ENCODE measurements around the gene INSYN2A. TPM values are rescaled to one million over a fixed set of nuclear protein-coding genes. Genes with fewer than 3 reads are reported as not detected.

Gene INSYN2A
- total and polyA plus RNA-seq, 10 of the 15 experiments (the other 5 are each of a cell fraction or from before 2014, with no cell fraction given) = not detected

- WGBS (ENCODE audit: insufficient coverage, insufficient replicate concordance, low lambda C conversion rate, missing lambda C conversion rate) = 0% methylated on average over 2 of the region's 2 CpGs
- no peak for TF ChIP-seq POU2F2 (IDR thresholded peaks at IDR 0.05; ENCODE audit: borderline replicate concordance, low read depth, low read length)
- TF ChIP-seq MTA3 (IDR thresholded peaks at IDR 0.05; ENCODE audit: borderline replicate concordance, low read length) = no peak
- TF ChIP-seq KDM1A (IDR thresholded peaks at IDR 0.05; ENCODE audit: borderline replicate concordance) = no peak
- no peak for TF ChIP-seq MYB (IDR thresholded peaks at IDR 0.05; ENCODE audit: borderline replicate concordance, low read depth, low read length)
- TF ChIP-seq SKIL (IDR thresholded peaks at IDR 0.05; ENCODE audit: low read depth, poor library complexity, severe bottlenecking) = no peak
- TF ChIP-seq CBX3 (IDR thresholded peaks at IDR 0.05; ENCODE audit: borderline replicate concordance, low read depth) = no peak
- TF ChIP-seq TARDBP (IDR thresholded peaks at IDR 0.05; ENCODE audit: borderline replicate concordance) = no peak
- TF ChIP-seq NFIC (IDR thresholded peaks at IDR 0.05; ENCODE audit: low read depth, low read length) = no peak
- no peak for TF ChIP-seq SUZ12 (IDR thresholded peaks at IDR 0.05; ENCODE audit: unreplicated experiment)
- no peak for TF ChIP-seq USF1 (IDR thresholded peaks at IDR 0.05; ENCODE audit: borderline replicate concordance, extremely low read length, insufficient read depth, low read depth, low read length)
- no peak for TF ChIP-seq SMARCA5 (IDR thresholded peaks at IDR 0.05)
- no peak for TF ChIP-seq REST (IDR thresholded peaks at IDR 0.05; ENCODE audit: low read depth, low read length)
- no peak for TF ChIP-seq BCL3 (IDR thresholded peaks at IDR 0.05; ENCODE audit: borderline replicate concordance, insufficient read depth, low read depth, low read length, poor library complexity, severe bottlenecking)
Measured at GRCh38 chr10:127207081-127207480, 10.7 kb upstream of the INSYN2A start.

More at GRCh38 chr10:127207081-127207480, 10.7 kb upstream of the INSYN2A start:
- Histone ChIP-seq H3K9ac (ENCODE audit: control insufficient read depth, insufficient read depth, low read length) (no peak overlapping the region), H3K4me1 (ENCODE audit: control insufficient read depth, insufficient read depth, low read length) (no peaks in the 10 kb centered on the region), H3K36me3 (ENCODE audit: control insufficient read depth in 2 of 2, insufficient read depth in 2 of 2, low read length in 1 of 2) (no peaks in the 10 kb centered on the region), H3K9me3 (replicated peaks; ENCODE audit: control insufficient read depth, insufficient read depth, low read length) (no peaks in the 10 kb centered on the region), H3K27ac (ENCODE audit: control insufficient read depth, insufficient read depth) (no peak overlapping the region), H2AFZ (ENCODE audit: control insufficient read depth, low read depth, low read length) (no peak overlapping the region), H3K4me2 (ENCODE audit: control insufficient read depth, insufficient read depth) (no peak overlapping the region), H4K20me1 (ENCODE audit: control insufficient read depth, insufficient read depth) (no peaks in the 10 kb centered on the region), H3K79me2 (ENCODE audit: control insufficient read depth, insufficient read depth, low read length) (no peaks in the 10 kb centered on the region), H3K27me3 (replicated peaks in 1 of 2; ENCODE audit: control insufficient read depth in 2 of 2, insufficient read depth in 2 of 2, low read length in 1 of 2) (no peaks in the 10 kb centered on the region), H3K4me3 (no peak overlapping the region)
- no peak for DNase-seq (ENCODE audit: low read depth, low spot score)
- BruUV-seq (replicated peaks) = no TSS peak
- ChIA-PET SMC1A (ENCODE audit: uncharacterized antibody, unreplicated experiment) (no interaction called here), RAD21 (ENCODE audit: unreplicated experiment) (no interaction called here), POLR2A (no interaction called here), CTCF (no interaction called here)
- intact Hi-C loops (cut with micrococcal nuclease; ENCODE audit: unreplicated experiment) (no loop called here), in situ Hi-C loops (cut with MboI) (no loop called here)
- ATAC-seq = no peak
- no peak for FAIRE-seq

Data from GM12878 (cell line).